H1 (cell line): ENCODE measurements around the gene LYRM7. TPM values are rescaled to one million over a fixed set of nuclear protein-coding genes. Genes with fewer than 3 reads are reported as not detected.

Source experiments
- CTCF ChIA-PET: fragments of 300-600 bp; sonication (Branson Sonifier 250); formaldehyde crosslinking; loops from one replicate; lab custom pipeline; 2021; ENCODE audit not compliant: partially characterized antibody; lab: Charles Lee
- POLR2A ChIA-PET: fragments of 300-600 bp; sonication (Branson Sonifier 250); formaldehyde crosslinking; loops from one replicate; lab custom pipeline; 2021; ENCODE audit warnings: inconsistent platforms; ENCODE audit not compliant: partially characterized antibody; lab: Charles Lee
- DNase-seq, 2 experiments: peaks; one replicate each; pipeline versions ENCODE4 v3.0.0 to v3.0.0-alpha.2; 2010 to 2022; ENCODE audit warnings: low spot score in 2 of 2, low read depth in 1 of 2, mixed read lengths in 1 of 2
- FAIRE-seq: peaks from 2 replicates; lab custom pipeline; 2011; peaks lifted over from hg19 to GRCh38; lab: Jason Lieb, UNC
- H2AFZ ChIP-seq: 2 replicates; pipeline ENCODE4 v1.8.1; 2012; ENCODE audit warnings: low read length, inconsistent platforms
- H2AK5ac ChIP-seq: 2 replicates; pipeline ENCODE4 v1.6.1; 2013; ENCODE audit warnings: low read depth, low read length
- H2BK120ac ChIP-seq: replicated peaks from 2 replicates; pipeline ENCODE3; 2013; ENCODE audit warnings: low read depth, low read length, inconsistent platforms
- H2BK12ac ChIP-seq: 2 replicates; pipeline ENCODE4 v1.6.1; 2013; ENCODE audit warnings: low read depth, low read length
- H2BK15ac ChIP-seq: 2 replicates; pipeline ENCODE4 v1.6.1; 2013; ENCODE audit warnings: low read length
- H2BK20ac ChIP-seq: 2 replicates; pipeline ENCODE4 v1.6.1; 2013; ENCODE audit warnings: low read length
- H2BK5ac ChIP-seq: 2 replicates; pipeline ENCODE4 v1.6.1; 2013; ENCODE audit warnings: low read depth, low read length
- H3K14ac ChIP-seq: 2 replicates; pipeline ENCODE4 v1.6.1; 2013; ENCODE audit warnings: inconsistent platforms; ENCODE audit not compliant: insufficient read length
- H3K18ac ChIP-seq: 2 replicates; pipeline ENCODE4 v1.6.1; 2013; ENCODE audit warnings: low read length; ENCODE audit errors: extremely low read depth
- H3K23ac ChIP-seq: 2 replicates; pipeline ENCODE4 v1.6.1; 2013; ENCODE audit warnings: inconsistent platforms; ENCODE audit not compliant: insufficient read length
- H3K23me2 ChIP-seq: 2 replicates; pipeline ENCODE4 v1.6.1; 2013; ENCODE audit warnings: low read depth, low read length
- H3K27ac ChIP-seq: 2 replicates; pipeline ENCODE4 v1.6.1; 2011; ENCODE audit warnings: low read depth, low read length, inconsistent platforms
- H3K27me3 ChIP-seq, 4 experiments: replicated peaks in 1 of 4; 1 replicate in 1 of 4; 2 replicates in 3 of 4; pipeline versions ENCODE4 v1.6.1 to v1.8.1; 2011 to 2013; ENCODE audit warnings: low read length in 3 of 4, mild to moderate bottlenecking in 3 of 4, inconsistent platforms in 2 of 4, mixed read lengths in 2 of 4, moderate library complexity in 1 of 4; ENCODE audit not compliant: control insufficient read depth in 3 of 4, insufficient read depth in 3 of 4; ENCODE audit errors: extremely low read depth in 1 of 4
- H3K36me3 ChIP-seq, 4 experiments: 2 replicates each; pipeline versions ENCODE4 v1.6.1 to v1.8.1; 2011 to 2013; ENCODE audit warnings: mild to moderate bottlenecking in 4 of 4, low read length in 3 of 4, moderate library complexity in 2 of 4, control low read depth in 1 of 4, inconsistent platforms in 1 of 4; ENCODE audit not compliant: insufficient read depth in 4 of 4, control insufficient read depth in 2 of 4
- H3K4ac ChIP-seq: replicated peaks from 2 replicates; pipeline ENCODE3; 2013; ENCODE audit warnings: low read length, low read depth, mixed read lengths, inconsistent platforms; ENCODE audit not compliant: insufficient read length
- H3K4me1 ChIP-seq, 4 experiments: replicated peaks in 1 of 4; 1 replicate in 1 of 4; 2 replicates in 3 of 4; pipeline versions ENCODE4 v1.6.1 to v1.8.1; 2011 to 2013; ENCODE audit warnings: low read length in 3 of 4, inconsistent platforms in 2 of 4, mixed read lengths in 1 of 4; ENCODE audit not compliant: insufficient read depth in 4 of 4, control insufficient read depth in 3 of 4
- H3K4me2 ChIP-seq, 2 experiments: 2 replicates each; pipeline versions ENCODE4 v1.6.1 to v1.8.1; 2011 to 2013; ENCODE audit warnings: low read depth in 2 of 2, low read length in 2 of 2, control low read depth in 1 of 2, inconsistent platforms in 1 of 2, mild to moderate bottlenecking in 1 of 2; ENCODE audit not compliant: insufficient read depth in 1 of 2
- H3K4me3 ChIP-seq, 4 experiments: fragments of 200-600, 300-600 bp in 1 of 4; sonication (generic), shearing (Covaris generic), sonication (Bioruptor Twin) in 1 of 4; 2 replicates each; pipeline versions ENCODE4 v1.5.1 to v1.8.1; 2011 to 2016; ENCODE audit warnings: low read length in 4 of 4, low read depth in 3 of 4, control low read depth in 2 of 4, inconsistent platforms in 2 of 4, mild to moderate bottlenecking in 2 of 4, mixed read lengths in 1 of 4, moderate library complexity in 1 of 4; ENCODE audit not compliant: insufficient read depth in 2 of 4; ENCODE audit errors: extremely low read depth in 1 of 4
- H3K56ac ChIP-seq: replicated peaks from 2 replicates; pipeline ENCODE3; 2013; ENCODE audit warnings: low read depth, mild to moderate bottlenecking, mixed read lengths, low read length, inconsistent platforms; ENCODE audit not compliant: insufficient read length
- H3K79me1 ChIP-seq: 2 replicates; pipeline ENCODE4 v1.6.1; 2013; ENCODE audit warnings: low read depth, low read length, control low read depth
- H3K79me2 ChIP-seq, 2 experiments: 2 replicates each; pipeline versions ENCODE4 v1.6.1 to v1.8.1; 2012 to 2013; ENCODE audit warnings: low read length in 2 of 2, mild to moderate bottlenecking in 2 of 2, inconsistent platforms in 1 of 2; ENCODE audit not compliant: insufficient read depth in 2 of 2, control insufficient read depth in 1 of 2
- H3K9ac ChIP-seq, 4 experiments: replicated peaks in 1 of 4; 1 replicate in 1 of 4; 2 replicates in 3 of 4; pipeline versions ENCODE4 v1.6.1 to v1.8.1; 2011 to 2013; ENCODE audit warnings: low read depth in 3 of 4, low read length in 3 of 4, control low read depth in 2 of 4, mild to moderate bottlenecking in 2 of 4, moderate library complexity in 2 of 4, inconsistent platforms in 1 of 4; ENCODE audit errors: extremely low read depth in 1 of 4
- H3K9me3 ChIP-seq, 2 experiments: 2 replicates each; pipeline versions ENCODE4 v1.6.1 to v1.8.1; 2012 to 2013; ENCODE audit warnings: mild to moderate bottlenecking in 2 of 2, moderate library complexity in 2 of 2, control low read depth in 1 of 2, inconsistent platforms in 1 of 2, low read depth in 1 of 2, low read length in 1 of 2, mixed read lengths in 1 of 2; ENCODE audit not compliant: insufficient read depth in 2 of 2
- H4K20me1 ChIP-seq, 2 experiments: replicated peaks in 1 of 2; 2 replicates each; pipeline versions ENCODE3 to v1.8.1; 2011 to 2013; ENCODE audit warnings: inconsistent platforms in 2 of 2, low read length in 2 of 2, mild to moderate bottlenecking in 1 of 2; ENCODE audit not compliant: insufficient read depth in 2 of 2, control insufficient read depth in 1 of 2
- H4K5ac ChIP-seq: 2 replicates; pipeline ENCODE4 v1.6.1; 2013; ENCODE audit warnings: low read length, low read depth, mixed read lengths, inconsistent platforms; ENCODE audit not compliant: insufficient read length
- H4K8ac ChIP-seq: 2 replicates; pipeline ENCODE4 v1.8.0; 2013; ENCODE audit warnings: mild to moderate bottlenecking, moderate library complexity, low read length, inconsistent platforms; ENCODE audit not compliant: insufficient read depth; ENCODE audit errors: extremely low read depth
- H4K91ac ChIP-seq: replicated peaks from 2 replicates; pipeline ENCODE3; 2013; ENCODE audit warnings: low read length, mixed read lengths, inconsistent platforms; ENCODE audit not compliant: insufficient read length
- ATF2 ChIP-seq: IDR thresholded peaks from 2 replicates; pipeline ENCODE4 v1.6.1; 2012; ENCODE audit warnings: low read length, inconsistent platforms
- BACH1 ChIP-seq: IDR thresholded peaks from 2 replicates; pipeline ENCODE4 v1.6.1; 2012; ENCODE audit warnings: low read length, improper control_type of control experiment
- CEBPB ChIP-seq: IDR thresholded peaks from 2 replicates; pipeline ENCODE4 v1.6.1; 2012; ENCODE audit warnings: low read depth, low read length
- CHD1 ChIP-seq: IDR thresholded peaks from 2 replicates; pipeline ENCODE4 v1.6.1; 2012; ENCODE audit warnings: low read depth, low read length, improper control_type of control experiment
- TCF12 ChIP-seq: IDR thresholded peaks from 2 replicates; pipeline ENCODE4 v1.6.1; 2011; ENCODE audit warnings: low read depth, mild to moderate bottlenecking, low read length
- YY1 ChIP-seq: IDR thresholded peaks from 2 replicates; pipeline ENCODE4 v1.6.1; 2011; ENCODE audit warnings: low read depth, mild to moderate bottlenecking, low read length
- WGBS, 2 experiments: shearing (Covaris generic) in 1 of 2; methylation state at CpG; one replicate each; pipeline versions ENCODE4 v1.1.6 to v1.1.7; 2013 to 2015; ENCODE audit warnings: low lambda C conversion rate in 2 of 2, mixed read lengths in 2 of 2, inconsistent platforms in 1 of 2, low coverage in 1 of 2, missing lambda C conversion rate in 1 of 2; ENCODE audit not compliant: insufficient replicate concordance in 2 of 2, insufficient coverage in 1 of 2, insufficient read length in 1 of 2; ENCODE audit errors: extremely low coverage in 1 of 2, missing lambda C conversion rate in 1 of 2; 5-methylcytosine and 5-hydroxymethylcytosine counted together
- polyA plus RNA-seq, 7 experiments: library from polyadenylated mRNA; depleted of rRNA in 3 of 7; stranded (reverse) in 5 of 7; unstranded in 2 of 7; fragments of >200 nt in 5 of 7; fragments of 200-250 nt in 2 of 7; gene quantifications; 1 replicate in 5 of 7; 2 replicates in 1 of 7; 4 replicates in 1 of 7; pipeline versions ENCODE4 v1.2.1 to v1.2.3, GENCODE V29; 2011 to 2013; ENCODE audit warnings: missing spikeins in 2 of 7, mixed read lengths in 2 of 7
- total RNA-seq: library from RNA; stranded (reverse); fragmentation: NEBNext Ultra II Directional; extraction: Animal tissue kit (Norgen Biotek cat#: 25700); gene quantifications from 2 replicates; pipeline ENCODE4 v1.2.1, GENCODE V29; 2021
- TF ChIP-seq, protein P1 (sequence below): IDR thresholded peaks from 2 replicates; pipeline ENCODE4 v1.6.1; 2012; ENCODE audit warnings: inconsistent platforms

Gene LYRM7
- total and polyA plus RNA-seq, 2 of the 8 experiments (the other 6 are each of a cell fraction or from before 2014, with no cell fraction given) = 1.9 to 12.6 TPM

DNA sequence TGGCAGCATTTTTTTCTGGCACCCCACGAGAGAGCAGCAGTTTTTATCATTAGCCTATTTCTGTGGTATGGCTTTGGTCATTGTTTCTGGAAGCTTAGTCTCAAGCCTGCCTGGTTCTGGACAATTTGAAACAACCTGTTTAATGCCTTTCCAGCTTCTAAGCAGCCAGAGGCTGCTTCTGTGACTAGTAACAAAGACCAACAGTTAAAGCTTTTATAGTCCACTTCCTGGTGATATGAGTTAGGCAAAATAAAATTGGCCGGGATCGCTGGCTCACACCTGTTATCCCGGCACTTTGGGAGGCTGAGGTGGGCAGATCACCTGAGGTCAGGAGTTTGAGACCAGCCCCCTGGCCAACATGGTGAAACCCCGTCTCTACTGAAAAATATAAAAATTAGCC, 24.0 kb downstream of the LYRM7 start:
- H3K9me3 ChIP-seq = no peaks in the 10 kb centered on the region
- no peak overlapping the region for H3K4me3 ChIP-seq
- TF ChIP-seq YY1 = no peak
- no peak for TF ChIP-seq ATF2
- no peak for TF ChIP-seq BACH1
- TF ChIP-seq CHD1 = no peak
- no peak for TF ChIP-seq CEBPB
- no peak for TF ChIP-seq TCF12
- TF ChIP-seq, protein P1, sequence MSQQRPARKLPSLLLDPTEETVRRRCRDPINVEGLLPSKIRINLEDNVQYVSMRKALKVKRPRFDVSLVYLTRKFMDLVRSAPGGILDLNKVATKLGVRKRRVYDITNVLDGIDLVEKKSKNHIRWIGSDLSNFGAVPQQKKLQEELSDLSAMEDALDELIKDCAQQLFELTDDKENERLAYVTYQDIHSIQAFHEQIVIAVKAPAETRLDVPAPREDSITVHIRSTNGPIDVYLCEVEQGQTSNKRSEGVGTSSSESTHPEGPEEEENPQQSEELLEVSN = no peak
- TF ChIP-seq, all 59 proteins: peak for 0
- H4K91ac ChIP-seq = no peak overlapping the region
- no peak overlapping the region for H2BK15ac ChIP-seq
- FAIRE-seq (no peak), DNase-seq (no peak)
- no peak overlapping the region for H3K23ac ChIP-seq
- H4K20me1 ChIP-seq = no peaks in the 10 kb centered on the region
- H3K56ac ChIP-seq = no peak overlapping the region
- no peak overlapping the region for H3K18ac ChIP-seq
- H3K4ac ChIP-seq = no peak overlapping the region
- H3K27me3 ChIP-seq = no peaks in the 10 kb centered on the region
- no peaks in the 10 kb centered on the region for H3K79me2 ChIP-seq
- H4K5ac ChIP-seq = no peak overlapping the region
- H2AK5ac ChIP-seq = no peak overlapping the region
- no peaks in the 10 kb centered on the region for H3K4me1 ChIP-seq
- H3K79me1 ChIP-seq = no peaks in the 10 kb centered on the region
- no peak overlapping the region for H2AFZ ChIP-seq
- no peaks in the 10 kb centered on the region for H3K23me2 ChIP-seq
- POLR2A ChIA-PET = interaction anchor here (0.9 to 1.1 kb wide), 3 partner anchors 12 to 23 kb away, joined by 3 read pairs; no protein-coding TSS in a partner anchor
- no peak overlapping the region for H2BK12ac ChIP-seq
- no peak overlapping the region for H4K8ac ChIP-seq
- CTCF ChIA-PET = no interaction called here
- no peak overlapping the region for H3K27ac ChIP-seq
- H3K14ac ChIP-seq = no peak overlapping the region
- WGBS, 2 experiments = 86% methylated on average over 5 of the region's 5 CpGs; no CpG with 5 or more reads in 1 of the 2 experiments
- H2BK20ac ChIP-seq = no peak overlapping the region
- H2BK120ac ChIP-seq = no peak overlapping the region
- H3K9ac ChIP-seq = no peak overlapping the region
- no peak overlapping the region for H3K4me2 ChIP-seq
- no peak overlapping the region for H2BK5ac ChIP-seq
- no peaks in the 10 kb centered on the region for H3K36me3 ChIP-seq
